Measurements from ENCODE around the gene ITPR2. TPM values are rescaled to one million over a fixed set of nuclear protein-coding genes. Genes with fewer than 3 reads are reported as not detected.
A peak's percentile ranks its signal among the peaks of the same experiment; 100 is the strongest.

Gene ITPR2
- total RNA-seq, 3 donors from 2014 or later, result 33.3 to 60.8 (median 54.0) TPM

DNA sequence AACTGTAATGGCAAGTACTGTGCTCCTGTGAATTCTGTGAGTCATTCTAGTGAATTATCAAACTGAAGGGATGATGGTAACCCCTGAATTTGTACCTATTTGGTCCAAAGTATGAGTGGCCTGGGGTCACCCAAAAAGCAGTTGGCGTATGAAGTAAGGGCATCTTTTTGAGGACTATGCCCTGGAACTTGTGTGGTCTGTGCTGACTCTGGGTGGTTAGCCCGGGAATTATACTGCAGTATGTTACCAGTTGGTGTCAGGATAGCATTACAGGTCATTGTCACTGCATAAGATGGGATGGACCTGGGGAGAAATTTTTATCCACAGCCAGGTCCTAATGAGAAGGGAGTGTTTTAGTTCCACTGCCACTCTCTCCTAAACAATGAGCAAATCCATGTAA, 462.9 kb downstream of the ITPR2 start:
- Histone ChIP-seq H3K4me1 (ENCODE audit: low read depth) (no peaks in the 10 kb centered on the region), H3K36me3 (ENCODE audit: low read depth) (no peaks in the 10 kb centered on the region), H3K4me3 (no peak overlapping the region), H3K9me3 (no peaks in the 10 kb centered on the region)
- DNase-seq, result no peak
- no peak for ATAC-seq
- intact Hi-C loops (cut with DNase I, micrococcal nuclease), result no loop called here
- TF ChIP-seq CTCF (IDR thresholded peaks at IDR 0.05), result no peak

GRCh38 chr12:26369588-26369987, 463.4 kb downstream of the ITPR2 start:
- H3K4me1 ChIP-seq (ENCODE audit: low read depth), result no peaks in the 10 kb centered on the region
- ATAC-seq (peak; percentile 42), DNase-seq (no peak)
- no peak for TF ChIP-seq CTCF (IDR thresholded peaks at IDR 0.05)
- no peak overlapping the region for H3K4me3 ChIP-seq
- intact Hi-C loops (cut with DNase I, micrococcal nuclease), result no loop called here
- H3K36me3 ChIP-seq (ENCODE audit: low read depth), result no peaks in the 10 kb centered on the region
- H3K9me3 ChIP-seq, result no peaks in the 10 kb centered on the region

GRCh38 chr12:26367991-26368730, 464.8 kb downstream of the ITPR2 start:
- DNase-seq, result no peak
- intact Hi-C loops (cut with DNase I, micrococcal nuclease), result no loop called here
- TF ChIP-seq CTCF (IDR thresholded peaks at IDR 0.05), result no peak
- Histone ChIP-seq H3K4me1 (ENCODE audit: low read depth) (no peaks in the 10 kb centered on the region), H3K36me3 (ENCODE audit: low read depth) (no peaks in the 10 kb centered on the region), H3K9me3 (no peaks in the 10 kb centered on the region), H3K4me3 (no peak overlapping the region)
- ATAC-seq, result no peak

DNA sequence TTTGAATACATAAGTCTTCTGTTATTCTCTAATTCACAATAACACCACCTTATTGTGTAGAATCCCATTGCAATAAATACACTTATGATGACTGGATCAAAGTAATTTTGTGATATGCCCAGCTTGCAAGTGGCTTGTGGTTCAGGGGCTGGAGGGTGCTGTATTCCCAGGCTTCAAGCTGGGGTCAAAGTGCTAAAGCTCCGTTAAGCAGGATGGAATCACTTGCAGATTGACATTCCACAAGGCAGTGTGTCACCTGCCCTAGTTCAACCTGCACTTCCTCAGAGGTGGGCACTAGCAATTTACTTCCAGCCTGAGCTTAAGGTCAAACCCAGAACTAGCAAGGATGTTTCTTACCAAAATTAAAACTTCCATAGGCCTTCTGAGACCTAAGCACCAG, 471.0 kb downstream of the ITPR2 start:
- no peaks in the 10 kb centered on the region for H3K9me3 ChIP-seq
- intact Hi-C loops (cut with DNase I, micrococcal nuclease), result no loop called here
- H3K36me3 ChIP-seq (ENCODE audit: low read depth), result no peaks in the 10 kb centered on the region
- no peak for TF ChIP-seq CTCF (IDR thresholded peaks at IDR 0.05)
- DNase-seq (no peak), ATAC-seq (no peak)
- no peak overlapping the region for H3K4me3 ChIP-seq
- H3K4me1 ChIP-seq (ENCODE audit: low read depth), result no peaks in the 10 kb centered on the region

DNA sequence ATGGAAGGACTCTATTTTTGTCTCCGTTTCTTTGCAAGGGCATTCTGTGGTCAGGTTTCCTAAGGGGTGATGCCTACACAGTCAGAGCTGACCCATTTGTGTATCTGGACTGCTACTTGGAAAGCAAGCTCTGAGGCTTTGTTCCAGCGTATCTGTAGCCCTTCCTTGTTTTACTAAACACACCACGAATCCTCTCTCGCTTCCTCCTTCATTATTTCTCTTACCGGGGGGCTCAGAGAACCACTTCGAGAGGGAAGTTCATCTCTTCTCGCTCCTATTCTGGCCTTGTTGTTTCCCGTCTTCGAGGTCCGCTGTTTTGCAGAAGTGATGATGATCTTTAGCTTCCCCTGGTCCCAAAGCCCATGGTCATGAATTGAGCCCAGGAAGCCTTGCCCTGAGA, 472.9 kb downstream of the ITPR2 start:
- no peaks in the 10 kb centered on the region for H3K36me3 ChIP-seq (ENCODE audit: low read depth)
- H3K4me3 ChIP-seq, result no peak overlapping the region
- DNase-seq, result no peak
- ATAC-seq, result no peak
- no peaks in the 10 kb centered on the region for H3K9me3 ChIP-seq
- intact Hi-C loops (cut with DNase I, micrococcal nuclease), result no loop called here
- TF ChIP-seq CTCF (IDR thresholded peaks at IDR 0.05), result no peak
- H3K4me1 ChIP-seq (ENCODE audit: low read depth), result no peaks in the 10 kb centered on the region

GRCh38 chr12:26359576-26359975, 473.4 kb downstream of the ITPR2 start:
- no peak for ATAC-seq
- intact Hi-C loops (cut with DNase I, micrococcal nuclease), result no loop called here

More at GRCh38 chr12:26359576-26359975, 473.4 kb downstream of the ITPR2 start:
- Histone ChIP-seq H3K4me1 (ENCODE audit: low read depth) (no peaks in the 10 kb centered on the region), H3K36me3 (ENCODE audit: low read depth) (no peaks in the 10 kb centered on the region), H3K4me3 (no peak overlapping the region), H3K9me3 (no peaks in the 10 kb centered on the region)
- TF ChIP-seq CTCF (IDR thresholded peaks at IDR 0.05), result no peak
- DNase-seq, result no peak

All from mucosa of descending colon (tissue), 3 donors.